Activated T-cell treated with anti-CD3 and anti-CD28 coated beads for 4 hours (primary cell): Measurements from ENCODE around the gene HACD1.
"Not testable (repeated sequence)": the region's sequence is repeated elsewhere in the genome, so short reads cannot be mapped to it uniquely, and the experiment has no call there.

Source experiments
- DNase-seq: peaks from one replicate; pipeline ENCODE4 v3.0.0-alpha.2; 2020

HACD1 gene

GRCh38 chr10:17643339-17643754 lies 26.2 kb upstream of the HACD1 start:
- peak; percentile 2 for DNase-seq

- DNase-seq: no peak
These were observed 23.2 kb upstream of the HACD1 start for GRCh38 chr10:17640331-17640816.

- DNase-seq: no peak
These were observed 20.7 kb upstream of the HACD1 start for GRCh38 chr10:17637869-17638268.

GRCh38 chr10:17633353-17633752 lies 16.2 kb upstream of the HACD1 start:
- no peak for DNase-seq

- DNase-seq: not testable (repeated sequence)
These were observed 15.4 kb upstream of the HACD1 start for GRCh38 chr10:17632590-17632989.

GRCh38 chr10:17626656-17627055 lies 9.5 kb upstream of the HACD1 start:
- DNase-seq: no peak

- no peak for DNase-seq
These were observed 7.8 kb upstream of the HACD1 start for GRCh38 chr10:17624996-17625395.

- DNase-seq: no peak
These were observed 4.9 kb upstream of the HACD1 start for GRCh38 chr10:17622061-17622460.

GRCh38 chr10:17616403-17617030 lies 657 bp downstream of the HACD1 start:
- no peak for DNase-seq

- no peak for DNase-seq
These were observed 7.6 kb downstream of the HACD1 start for GRCh38 chr10:17609523-17610079.

GRCh38 chr10:17607603-17608332 lies 9.4 kb downstream of the HACD1 start:
- DNase-seq: no peak

- DNase-seq: no peak
These were observed 10.1 kb downstream of the HACD1 start for GRCh38 chr10:17607060-17607459.

GRCh38 chr10:17606547-17607040 lies 10.6 kb downstream of the HACD1 start:
- DNase-seq: no peak

- DNase-seq: no peak
These were observed 11.2 kb downstream of the HACD1 start for GRCh38 chr10:17605936-17606335.

GRCh38 chr10:17599089-17599488 lies 18.1 kb downstream of the HACD1 start:
- DNase-seq: no peak

GRCh38 chr10:17597386-17597785 lies 19.8 kb downstream of the HACD1 start:
- no peak for DNase-seq

GRCh38 chr10:17590969-17591645 lies 26.1 kb downstream of the HACD1 start:
- no peak for DNase-seq

- not testable (repeated sequence) for DNase-seq
These were observed 27.9 kb downstream of the HACD1 start for GRCh38 chr10:17589316-17589715.

- DNase-seq: no peak
These were observed 28.8 kb downstream of the HACD1 start for GRCh38 chr10:17588420-17588819.

GRCh38 chr10:17587321-17587720 lies 29.9 kb downstream of the HACD1 start:
- not testable (repeated sequence) for DNase-seq

- no peak for DNase-seq
These were observed 30.3 kb downstream of the HACD1 start for GRCh38 chr10:17586821-17587234.

GRCh38 chr10:17585016-17585415 lies 32.2 kb downstream of the HACD1 start:
- DNase-seq: no peak

GRCh38 chr10:17580885-17581284 lies 36.3 kb downstream of the HACD1 start:
- DNase-seq: no peak
